ENCODE measurements around the gene TRAF3IP3.

The TRAF3IP3 gene

DNA sequence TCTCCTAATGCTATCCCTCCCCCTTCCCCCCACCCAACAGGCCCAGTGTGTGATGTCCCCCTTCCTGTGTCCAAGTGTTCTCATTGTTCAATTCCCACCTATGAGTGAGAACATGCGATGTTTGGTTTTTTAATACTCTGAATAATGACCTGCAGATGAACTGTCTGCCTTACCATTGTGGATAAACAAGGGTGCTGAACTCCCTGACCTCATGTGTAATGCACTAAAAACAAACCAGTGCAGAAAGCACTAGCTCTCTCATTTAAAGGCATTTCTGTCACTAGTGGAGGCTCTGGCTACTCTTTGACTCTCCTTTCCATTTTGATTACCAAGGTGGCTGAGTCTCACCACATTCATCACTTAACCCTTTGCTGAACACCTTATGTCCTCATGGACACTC is 23.1 kb upstream of the TRAF3IP3 start:
- ChIA-PET POLR2A (no interaction called here), CTCF (no interaction called here)
- DNase-seq (ENCODE audit: extremely low spot score): no peak
- TF ChIP-seq, protein P1, sequence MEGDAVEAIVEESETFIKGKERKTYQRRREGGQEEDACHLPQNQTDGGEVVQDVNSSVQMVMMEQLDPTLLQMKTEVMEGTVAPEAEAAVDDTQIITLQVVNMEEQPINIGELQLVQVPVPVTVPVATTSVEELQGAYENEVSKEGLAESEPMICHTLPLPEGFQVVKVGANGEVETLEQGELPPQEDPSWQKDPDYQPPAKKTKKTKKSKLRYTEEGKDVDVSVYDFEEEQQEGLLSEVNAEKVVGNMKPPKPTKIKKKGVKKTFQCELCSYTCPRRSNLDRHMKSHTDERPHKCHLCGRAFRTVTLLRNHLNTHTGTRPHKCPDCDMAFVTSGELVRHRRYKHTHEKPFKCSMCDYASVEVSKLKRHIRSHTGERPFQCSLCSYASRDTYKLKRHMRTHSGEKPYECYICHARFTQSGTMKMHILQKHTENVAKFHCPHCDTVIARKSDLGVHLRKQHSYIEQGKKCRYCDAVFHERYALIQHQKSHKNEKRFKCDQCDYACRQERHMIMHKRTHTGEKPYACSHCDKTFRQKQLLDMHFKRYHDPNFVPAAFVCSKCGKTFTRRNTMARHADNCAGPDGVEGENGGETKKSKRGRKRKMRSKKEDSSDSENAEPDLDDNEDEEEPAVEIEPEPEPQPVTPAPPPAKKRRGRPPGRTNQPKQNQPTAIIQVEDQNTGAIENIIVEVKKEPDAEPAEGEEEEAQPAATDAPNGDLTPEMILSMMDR (IDR thresholded peaks at IDR 0.05; ENCODE audit: control extremely low read depth, extremely low read depth, low read depth, missing control alignments): no peak

DNA sequence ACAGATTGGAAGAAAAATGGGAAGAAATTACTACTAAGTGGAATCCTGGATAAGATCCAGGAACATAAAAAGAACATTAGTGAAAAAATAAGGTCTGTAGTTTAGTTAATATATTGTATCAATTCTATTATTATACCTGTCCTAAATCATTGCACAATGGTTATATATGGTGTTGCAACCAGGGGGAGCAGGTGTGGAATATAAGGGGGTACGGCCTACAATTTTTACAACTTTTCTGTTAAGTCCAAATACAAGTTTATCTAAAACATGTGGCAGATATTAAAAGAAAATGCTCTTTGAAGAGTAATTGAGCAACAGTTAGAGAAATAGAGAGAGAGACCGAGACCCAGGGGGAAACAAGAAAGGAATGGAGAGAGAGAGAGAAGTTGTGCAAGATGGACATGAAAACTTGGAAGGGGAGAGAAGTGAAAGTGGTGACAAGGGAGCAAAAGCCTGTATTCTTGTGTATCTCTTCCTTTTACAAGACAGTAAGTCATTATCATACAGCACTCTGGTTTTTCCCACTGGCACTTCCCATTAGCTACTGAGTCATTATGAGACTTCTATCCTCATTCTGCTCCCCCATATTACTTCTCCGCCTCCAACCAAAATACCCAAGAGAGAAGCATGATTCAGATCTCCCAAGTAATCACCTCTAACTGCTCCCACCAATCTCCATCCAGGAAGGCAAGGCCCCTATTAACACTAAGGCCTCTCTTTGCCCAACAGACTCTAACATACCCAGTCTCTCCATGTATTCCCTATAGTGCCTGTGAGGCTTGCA is 22.3 kb upstream of the TRAF3IP3 start:
- ChIA-PET CTCF (interaction anchor here (0.9 to 5.3 kb wide), 8 partner anchors 9 to 164 kb away, joined by 3 to 57 read pairs (median 6); no protein-coding TSS in a partner anchor), POLR2A (no interaction called here)
- DNase-seq (ENCODE audit: extremely low spot score): no peak
- TF ChIP-seq, protein P1 (IDR thresholded peaks at IDR 0.05; ENCODE audit: control extremely low read depth, extremely low read depth, low read depth, missing control alignments): no peak

DNA sequence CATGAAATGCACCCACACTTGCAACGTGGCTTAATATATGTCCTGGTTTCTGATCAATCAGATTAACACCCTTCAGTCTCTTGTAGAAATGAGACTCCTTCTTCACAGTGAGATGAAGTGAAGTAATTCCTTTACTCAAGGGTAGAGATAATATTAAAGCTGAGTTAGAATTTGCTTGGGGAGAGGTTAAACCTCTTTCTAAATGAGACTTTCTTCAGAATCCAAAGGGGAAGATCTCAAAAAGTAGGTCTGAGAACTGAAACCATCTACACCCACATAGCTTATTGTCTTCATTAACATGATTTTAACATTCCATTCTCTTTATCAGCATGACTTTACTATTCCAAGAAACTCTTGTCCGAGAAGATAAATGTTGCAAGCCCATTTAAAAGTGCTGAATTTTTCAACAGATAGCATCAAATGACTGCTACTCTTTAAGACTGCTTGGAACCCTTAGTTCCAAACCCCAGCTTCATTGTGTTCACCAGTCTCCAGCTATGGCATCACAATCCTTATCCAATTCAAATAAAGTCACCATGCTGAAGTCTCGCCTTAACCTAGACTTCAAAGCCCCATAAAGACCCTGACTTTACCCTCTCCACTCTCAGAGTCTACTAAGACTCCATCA is 19.2 kb upstream of the TRAF3IP3 start:
- DNase-seq (ENCODE audit: extremely low spot score): no peak
- POLR2A ChIA-PET: no interaction called here
- TF ChIP-seq, protein P1 (IDR thresholded peaks at IDR 0.05; ENCODE audit: control extremely low read depth, extremely low read depth, low read depth, missing control alignments): no peak
- CTCF ChIA-PET: interaction anchor here (1.1 to 5.3 kb wide), 7 partner anchors 9 to 87 kb away, joined by 3 to 57 read pairs (median 11); no protein-coding TSS in a partner anchor

DNA sequence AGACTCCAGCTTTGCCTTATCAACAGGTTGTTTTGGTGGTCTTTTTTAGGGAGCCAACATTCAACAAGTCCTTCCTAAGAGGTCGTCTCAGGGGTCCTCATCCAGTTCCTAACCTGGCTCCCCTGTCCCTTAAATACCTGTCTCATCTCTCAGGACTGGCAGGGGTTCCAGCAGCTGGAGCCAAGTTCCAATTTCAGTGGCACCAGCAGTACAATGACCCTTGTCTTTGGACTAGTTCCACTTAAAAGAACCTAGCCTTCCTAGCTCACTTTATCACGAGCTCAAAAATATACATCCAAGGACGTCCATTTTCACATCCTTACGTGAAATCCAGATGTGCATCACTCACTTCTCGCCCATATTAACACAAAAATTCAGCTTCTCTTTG is 18.7 kb upstream of the TRAF3IP3 start:
- POLR2A ChIA-PET: no interaction called here
- TF ChIP-seq, protein P1 (IDR thresholded peaks at IDR 0.05; ENCODE audit: control extremely low read depth, extremely low read depth, low read depth, missing control alignments): no peak
- CTCF ChIA-PET: interaction anchor here (1.1 to 5.3 kb wide), 8 partner anchors 8 to 160 kb away, joined by 3 to 57 read pairs (median 8); partner anchors contain the start of gene TRAF3IP3
- no peak for DNase-seq (ENCODE audit: extremely low spot score)

DNA sequence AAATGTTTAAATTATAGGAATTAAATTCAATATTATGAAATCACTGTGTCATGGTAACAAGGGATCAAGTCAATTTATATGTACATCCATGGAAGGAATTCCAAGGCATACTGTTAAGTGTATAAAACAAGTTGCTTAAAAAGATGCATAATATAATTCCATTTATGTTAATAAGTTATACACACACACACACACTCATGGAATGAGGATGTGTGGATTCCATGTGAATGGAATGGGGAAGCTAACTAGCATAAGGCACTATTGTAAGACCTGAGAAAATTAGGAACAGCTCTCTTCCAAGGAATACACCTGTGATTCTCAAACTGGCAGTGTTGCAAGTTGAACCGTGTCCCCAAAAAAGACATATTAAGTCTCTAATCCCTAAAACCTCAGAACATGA is 17.6 kb upstream of the TRAF3IP3 start:
- ChIA-PET CTCF (interaction anchor here (0.9 to 5.3 kb wide), 6 partner anchors 8 to 161 kb away, joined by 3 to 57 read pairs (median 4); partner anchors contain the start of gene TRAF3IP3), POLR2A (no interaction called here)
- TF ChIP-seq, protein P1 (IDR thresholded peaks at IDR 0.05; ENCODE audit: control extremely low read depth, extremely low read depth, low read depth, missing control alignments): no peak
- no peak for DNase-seq (ENCODE audit: extremely low spot score)

DNA sequence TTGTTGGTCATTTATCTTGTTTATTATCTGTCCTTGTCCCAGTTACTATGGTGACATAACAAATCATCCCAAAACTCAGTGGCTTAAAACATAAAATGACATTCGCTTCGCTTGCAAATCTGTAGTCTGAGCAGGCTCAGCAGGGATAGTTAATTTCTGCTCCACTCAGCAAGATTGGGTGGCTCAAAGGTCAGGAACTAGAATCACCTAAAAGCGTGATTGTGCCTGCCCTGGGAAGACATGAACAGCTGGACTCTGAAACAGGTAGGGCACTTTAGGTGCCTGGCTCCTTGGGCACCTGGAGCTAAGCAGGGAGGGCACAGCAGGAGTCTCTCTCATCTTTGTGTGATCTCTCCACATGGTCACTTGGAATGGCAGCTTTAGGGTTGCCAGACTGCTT is 14.7 kb upstream of the TRAF3IP3 start:
- POLR2A ChIA-PET: no interaction called here
- TF ChIP-seq, protein P1 (IDR thresholded peaks at IDR 0.05; ENCODE audit: control extremely low read depth, extremely low read depth, low read depth, missing control alignments): no peak
- no peak for DNase-seq (ENCODE audit: extremely low spot score)
- CTCF ChIA-PET: interaction anchor here (1.0 to 1.6 kb wide), 2 partner anchors 81 to 166 kb away, joined by 3 read pairs; no protein-coding TSS in a partner anchor

Data from GM10248 (cell line).